Measurements from ENCODE around the gene C8A. TPM values are rescaled to one million over a fixed set of nuclear protein-coding genes. Genes with fewer than 3 reads are reported as not detected.

C8A gene
- total RNA-seq, 1 experiment from 2014 or later = 0.13 TPM

GRCh38 chr1:56890229-56890628 is 35.6 kb downstream of the C8A start (continued):
- TF ChIP-seq STAT6 (CRISPR knock-in tag; conservative IDR thresholded peaks at IDR 0.05; ENCODE audit: low read depth) = no peak
- TF ChIP-seq SMAD3 (CRISPR knock-in tag; IDR thresholded peaks at IDR 0.05; ENCODE audit: borderline replicate concordance) = no peak
- no peak for TF ChIP-seq GRHL2 (CRISPR knock-in tag; IDR thresholded peaks at IDR 0.05; ENCODE audit: insufficient replicate concordance, severe bottlenecking)

- Mint-ChIP-seq H3K36me3 (no peaks in the 10 kb centered on the region), H3K27me3 (ENCODE audit: low read depth) (no peaks in the 10 kb centered on the region), H3K9me3 (no peaks in the 10 kb centered on the region), H3K4me3 (no peak overlapping the region), H3K27ac (no peak overlapping the region), H3K4me1 (no peaks in the 10 kb centered on the region)
- no peak for TF ChIP-seq CREM (CRISPR knock-in tag; IDR thresholded peaks at IDR 0.05)
- no peak for TF ChIP-seq MLX (CRISPR knock-in tag; IDR thresholded peaks at IDR 0.05)
- TF ChIP-seq PRRX2 (CRISPR knock-in tag; IDR thresholded peaks at IDR 0.05) = no peak
- no peak for TF ChIP-seq E2F4 (CRISPR knock-in tag; IDR thresholded peaks at IDR 0.05; ENCODE audit: borderline replicate concordance, low read depth)
- CTCF ChIA-PET = no interaction called here
- POLR2A ChIA-PET = no interaction called here
- ATAC-seq (no peak), DNase-seq (ENCODE audit: low spot score) (no peak)
Observed at GRCh38 chr1:56894014-56894413, 39.4 kb downstream of the C8A start.

GRCh38 chr1:56897150-56898004 is 42.8 kb downstream of the C8A start:
- DNase-seq (ENCODE audit: low spot score) (no peak), ATAC-seq (no peak)
- Mint-ChIP-seq H3K4me3 (no peak overlapping the region), H3K27ac (no peak overlapping the region), H3K4me1 (no peaks in the 10 kb centered on the region), H3K9me3 (no peaks in the 10 kb centered on the region), H3K36me3 (no peaks in the 10 kb centered on the region), H3K27me3 (ENCODE audit: low read depth) (no peaks in the 10 kb centered on the region)
- CTCF ChIA-PET = no interaction called here
- TF ChIP-seq SP1 (CRISPR knock-in tag; conservative IDR thresholded peaks at IDR 0.05) = no peak
- POLR2A ChIA-PET = no interaction called here

DNA sequence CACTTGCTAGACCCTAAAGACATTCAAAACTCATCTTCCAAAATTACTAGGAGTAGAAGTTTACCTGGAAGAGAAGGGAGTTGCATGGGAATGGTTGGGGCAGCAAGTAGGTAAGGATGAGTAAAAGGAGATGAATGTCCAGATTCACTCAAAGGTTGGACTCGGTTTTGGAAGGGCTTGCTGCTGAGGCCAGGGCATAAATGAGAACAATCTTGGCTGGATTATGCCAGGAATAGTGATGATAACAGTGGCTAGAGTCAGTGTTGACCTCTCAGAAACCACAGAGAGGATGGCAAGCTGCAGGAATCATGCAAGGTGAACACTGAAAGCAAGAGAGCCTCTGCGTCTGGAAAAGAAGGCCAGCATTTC is 43.4 kb downstream of the C8A start:
- Mint-ChIP-seq H3K4me1 (no peaks in the 10 kb centered on the region), H3K27ac (no peak overlapping the region), H3K4me3 (no peak overlapping the region), H3K27me3 (ENCODE audit: low read depth) (no peaks in the 10 kb centered on the region), H3K36me3 (no peaks in the 10 kb centered on the region), H3K9me3 (no peaks in the 10 kb centered on the region)
- ChIA-PET POLR2A (no interaction called here), CTCF (no interaction called here)
- no peak for ATAC-seq
- TF ChIP-seq, protein P1, sequence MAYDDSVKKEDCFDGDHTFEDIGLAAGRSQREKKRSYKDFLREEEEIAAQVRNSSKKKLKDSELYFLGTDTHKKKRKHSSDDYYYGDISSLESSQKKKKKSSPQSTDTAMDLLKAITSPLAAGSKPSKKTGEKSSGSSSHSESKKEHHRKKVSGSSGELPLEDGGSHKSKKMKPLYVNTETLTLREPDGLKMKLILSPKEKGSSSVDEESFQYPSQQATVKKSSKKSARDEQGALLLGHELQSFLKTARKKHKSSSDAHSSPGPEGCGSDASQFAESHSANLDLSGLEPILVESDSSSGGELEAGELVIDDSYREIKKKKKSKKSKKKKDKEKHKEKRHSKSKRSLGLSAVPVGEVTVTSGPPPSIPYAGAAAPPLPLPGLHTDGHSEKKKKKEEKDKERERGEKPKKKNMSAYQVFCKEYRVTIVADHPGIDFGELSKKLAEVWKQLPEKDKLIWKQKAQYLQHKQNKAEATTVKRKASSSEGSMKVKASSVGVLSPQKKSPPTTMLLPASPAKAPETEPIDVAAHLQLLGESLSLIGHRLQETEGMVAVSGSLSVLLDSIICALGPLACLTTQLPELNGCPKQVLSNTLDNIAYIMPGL (CRISPR knock-in tag; IDR thresholded peaks at IDR 0.05) = no peak
- TF ChIP-seq EMX1 (CRISPR knock-in tag; IDR thresholded peaks at IDR 0.05) (no peak), E2F4 (CRISPR knock-in tag; IDR thresholded peaks at IDR 0.05; ENCODE audit: borderline replicate concordance, low read depth) (no peak), MAX (CRISPR knock-in tag; IDR thresholded peaks at IDR 0.05) (no peak)
- TF ChIP-seq, protein P2, sequence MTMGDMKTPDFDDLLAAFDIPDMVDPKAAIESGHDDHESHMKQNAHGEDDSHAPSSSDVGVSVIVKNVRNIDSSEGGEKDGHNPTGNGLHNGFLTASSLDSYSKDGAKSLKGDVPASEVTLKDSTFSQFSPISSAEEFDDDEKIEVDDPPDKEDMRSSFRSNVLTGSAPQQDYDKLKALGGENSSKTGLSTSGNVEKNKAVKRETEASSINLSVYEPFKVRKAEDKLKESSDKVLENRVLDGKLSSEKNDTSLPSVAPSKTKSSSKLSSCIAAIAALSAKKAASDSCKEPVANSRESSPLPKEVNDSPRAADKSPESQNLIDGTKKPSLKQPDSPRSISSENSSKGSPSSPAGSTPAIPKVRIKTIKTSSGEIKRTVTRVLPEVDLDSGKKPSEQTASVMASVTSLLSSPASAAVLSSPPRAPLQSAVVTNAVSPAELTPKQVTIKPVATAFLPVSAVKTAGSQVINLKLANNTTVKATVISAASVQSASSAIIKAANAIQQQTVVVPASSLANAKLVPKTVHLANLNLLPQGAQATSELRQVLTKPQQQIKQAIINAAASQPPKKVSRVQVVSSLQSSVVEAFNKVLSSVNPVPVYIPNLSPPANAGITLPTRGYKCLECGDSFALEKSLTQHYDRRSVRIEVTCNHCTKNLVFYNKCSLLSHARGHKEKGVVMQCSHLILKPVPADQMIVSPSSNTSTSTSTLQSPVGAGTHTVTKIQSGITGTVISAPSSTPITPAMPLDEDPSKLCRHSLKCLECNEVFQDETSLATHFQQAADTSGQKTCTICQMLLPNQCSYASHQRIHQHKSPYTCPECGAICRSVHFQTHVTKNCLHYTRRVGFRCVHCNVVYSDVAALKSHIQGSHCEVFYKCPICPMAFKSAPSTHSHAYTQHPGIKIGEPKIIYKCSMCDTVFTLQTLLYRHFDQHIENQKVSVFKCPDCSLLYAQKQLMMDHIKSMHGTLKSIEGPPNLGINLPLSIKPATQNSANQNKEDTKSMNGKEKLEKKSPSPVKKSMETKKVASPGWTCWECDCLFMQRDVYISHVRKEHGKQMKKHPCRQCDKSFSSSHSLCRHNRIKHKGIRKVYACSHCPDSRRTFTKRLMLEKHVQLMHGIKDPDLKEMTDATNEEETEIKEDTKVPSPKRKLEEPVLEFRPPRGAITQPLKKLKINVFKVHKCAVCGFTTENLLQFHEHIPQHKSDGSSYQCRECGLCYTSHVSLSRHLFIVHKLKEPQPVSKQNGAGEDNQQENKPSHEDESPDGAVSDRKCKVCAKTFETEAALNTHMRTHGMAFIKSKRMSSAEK (CRISPR knock-in tag; IDR thresholded peaks at IDR 0.05; ENCODE audit: borderline replicate concordance) = no peak
- no peak for DNase-seq (ENCODE audit: low spot score)
